ENCODE results near the gene CPXM2. TPM values are rescaled to one million over a fixed set of nuclear protein-coding genes. Genes with fewer than 3 reads are reported as not detected.

CPXM2 gene
- total RNA-seq, 1 donor from 2014 or later = 15.0 TPM

GRCh38 chr10:123882681-123883445, 8.7 kb downstream of the CPXM2 start:
- peak overlapping the region; percentile 85 for H3K27ac Mint-ChIP-seq
- peaks cover 10% of the 10 kb centered on the region for H3K4me1 Mint-ChIP-seq (ENCODE audit: unreplicated experiment)
- no peak for DNase-seq (ENCODE audit: extremely low spot score, unreplicated experiment)
- TF ChIP-seq, protein P1, sequence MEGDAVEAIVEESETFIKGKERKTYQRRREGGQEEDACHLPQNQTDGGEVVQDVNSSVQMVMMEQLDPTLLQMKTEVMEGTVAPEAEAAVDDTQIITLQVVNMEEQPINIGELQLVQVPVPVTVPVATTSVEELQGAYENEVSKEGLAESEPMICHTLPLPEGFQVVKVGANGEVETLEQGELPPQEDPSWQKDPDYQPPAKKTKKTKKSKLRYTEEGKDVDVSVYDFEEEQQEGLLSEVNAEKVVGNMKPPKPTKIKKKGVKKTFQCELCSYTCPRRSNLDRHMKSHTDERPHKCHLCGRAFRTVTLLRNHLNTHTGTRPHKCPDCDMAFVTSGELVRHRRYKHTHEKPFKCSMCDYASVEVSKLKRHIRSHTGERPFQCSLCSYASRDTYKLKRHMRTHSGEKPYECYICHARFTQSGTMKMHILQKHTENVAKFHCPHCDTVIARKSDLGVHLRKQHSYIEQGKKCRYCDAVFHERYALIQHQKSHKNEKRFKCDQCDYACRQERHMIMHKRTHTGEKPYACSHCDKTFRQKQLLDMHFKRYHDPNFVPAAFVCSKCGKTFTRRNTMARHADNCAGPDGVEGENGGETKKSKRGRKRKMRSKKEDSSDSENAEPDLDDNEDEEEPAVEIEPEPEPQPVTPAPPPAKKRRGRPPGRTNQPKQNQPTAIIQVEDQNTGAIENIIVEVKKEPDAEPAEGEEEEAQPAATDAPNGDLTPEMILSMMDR (conservative IDR thresholded peaks at IDR 0.05) = no peak
- H3K9me3 Mint-ChIP-seq = peaks cover under 1% of the 10 kb centered on the region
- no peaks in the 10 kb centered on the region for H3K36me3 Mint-ChIP-seq
- H3K27me3 Mint-ChIP-seq = peaks cover 20% of the 10 kb centered on the region
- H3K4me3 Mint-ChIP-seq = no peak overlapping the region

DNA sequence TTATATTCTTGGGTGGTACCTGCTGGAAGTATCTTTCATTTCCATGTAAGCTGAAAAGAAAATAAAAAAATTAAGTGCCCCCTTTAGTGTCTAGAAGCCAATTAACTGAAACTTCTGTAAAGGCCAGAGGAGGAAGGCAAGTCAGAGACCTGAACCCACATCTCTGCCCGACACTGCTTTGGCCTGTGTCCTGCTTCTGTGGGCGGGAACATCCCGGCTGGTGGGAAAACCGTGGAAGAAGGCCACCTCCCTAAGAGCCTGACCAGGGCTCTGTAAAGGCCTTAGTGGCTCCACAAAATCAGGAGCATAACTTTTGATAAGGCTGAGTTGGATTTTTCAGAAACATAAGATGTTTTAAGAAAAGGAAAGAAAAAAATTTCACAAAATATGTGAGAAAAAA, 9.4 kb downstream of the CPXM2 start:
- H3K4me1 Mint-ChIP-seq (ENCODE audit: unreplicated experiment) = peaks cover 10% of the 10 kb centered on the region
- H3K36me3 Mint-ChIP-seq = no peaks in the 10 kb centered on the region
- H3K4me3 Mint-ChIP-seq = no peak overlapping the region
- DNase-seq (ENCODE audit: extremely low spot score, unreplicated experiment) = no peak
- H3K27ac Mint-ChIP-seq = no peak overlapping the region
- peaks cover 4% of the 10 kb centered on the region for H3K9me3 Mint-ChIP-seq
- TF ChIP-seq, protein P1 (conservative IDR thresholded peaks at IDR 0.05) = no peak
- H3K27me3 Mint-ChIP-seq = peaks cover 14% of the 10 kb centered on the region

DNA sequence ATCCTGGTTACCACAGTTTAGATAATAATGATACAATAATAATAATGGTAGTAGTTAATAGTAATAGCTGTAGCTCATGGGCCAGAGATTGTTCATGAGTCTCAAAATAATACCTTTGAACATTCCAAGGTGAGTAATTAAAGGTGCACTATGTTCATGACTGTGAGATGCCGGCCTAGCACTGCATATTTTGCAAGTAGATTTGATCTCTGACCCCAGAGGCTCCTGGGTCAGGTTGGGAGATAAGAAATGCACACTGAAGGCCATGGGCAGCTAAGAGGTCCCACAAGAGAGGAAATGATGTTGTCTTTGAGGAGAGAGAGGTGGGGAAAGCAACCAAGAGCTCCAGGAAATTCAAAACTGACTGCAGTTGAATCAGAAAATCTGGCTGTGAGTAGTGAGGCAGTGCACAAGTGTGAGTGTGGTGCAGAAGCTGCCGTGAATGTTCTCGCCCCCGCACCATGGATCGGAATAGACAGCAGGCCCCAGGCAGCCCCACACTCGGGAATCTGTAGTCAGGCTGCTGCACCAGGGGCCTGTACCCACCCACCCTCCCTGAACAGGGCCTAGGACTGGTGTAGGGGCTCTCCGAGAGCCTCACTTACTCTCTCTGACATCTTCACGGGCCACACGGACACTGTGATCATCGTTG, 11.9 kb downstream of the CPXM2 start:
- H3K36me3 Mint-ChIP-seq = no peaks in the 10 kb centered on the region
- no peak overlapping the region for H3K4me3 Mint-ChIP-seq
- peaks cover 2% of the 10 kb centered on the region for H3K4me1 Mint-ChIP-seq (ENCODE audit: unreplicated experiment)
- H3K9me3 Mint-ChIP-seq = peaks cover 4% of the 10 kb centered on the region
- TF ChIP-seq, protein P1 (conservative IDR thresholded peaks at IDR 0.05) = no peak
- DNase-seq (ENCODE audit: extremely low spot score, unreplicated experiment) = no peak
- peaks cover 2% of the 10 kb centered on the region for H3K27me3 Mint-ChIP-seq
- no peak overlapping the region for H3K27ac Mint-ChIP-seq

GRCh38 chr10:123878666-123879303, 12.8 kb downstream of the CPXM2 start:
- Mint-ChIP-seq H3K27me3 (no peaks in the 10 kb centered on the region), H3K27ac (no peak overlapping the region), H3K36me3 (no peaks in the 10 kb centered on the region), H3K9me3 (peaks cover 4% of the 10 kb centered on the region), H3K4me1 (ENCODE audit: unreplicated experiment) (no peaks in the 10 kb centered on the region), H3K4me3 (no peak overlapping the region)
- DNase-seq (ENCODE audit: extremely low spot score, unreplicated experiment) = no peak
- TF ChIP-seq, protein P1 (conservative IDR thresholded peaks at IDR 0.05) = no peak

- peaks cover 16% of the 10 kb centered on the region for H3K4me1 Mint-ChIP-seq (ENCODE audit: unreplicated experiment)
- H3K9me3 Mint-ChIP-seq = no peaks in the 10 kb centered on the region
- H3K27ac Mint-ChIP-seq = peak overlapping the region; percentile 41
- DNase-seq (ENCODE audit: extremely low spot score, unreplicated experiment) = no peak
- H3K27me3 Mint-ChIP-seq = peaks cover 12% of the 10 kb centered on the region
- H3K36me3 Mint-ChIP-seq = no peaks in the 10 kb centered on the region
- TF ChIP-seq, protein P1 (conservative IDR thresholded peaks at IDR 0.05) = no peak
- no peak overlapping the region for H3K4me3 Mint-ChIP-seq
Measured at GRCh38 chr10:123870260-123870659, 21.3 kb downstream of the CPXM2 start.
